Endodermal cell (in vitro differentiated cells): Measurements from ENCODE around the gene GLYAT. TPM values are rescaled to one million over a fixed set of nuclear protein-coding genes. Genes with fewer than 3 reads are reported as not detected.

Source experiments
- DNase-seq: peaks from one replicate; pipeline ENCODE4 v3.0.0-alpha.2; 2017
- H3K27ac ChIP-seq: 2 replicates; pipeline ENCODE4 v1.5.1; 2013; ENCODE audit warnings: mild to moderate bottlenecking, low read depth, low read length, moderate library complexity
- H3K27me3 ChIP-seq: 2 replicates; pipeline ENCODE4 v1.6.1; 2013; ENCODE audit warnings: mild to moderate bottlenecking, low read length, moderate library complexity; ENCODE audit not compliant: insufficient read depth, control insufficient read depth, poor library complexity, severe bottlenecking
- H3K36me3 ChIP-seq: 2 replicates; pipeline ENCODE4 v1.7.0; 2013; ENCODE audit warnings: mild to moderate bottlenecking, low read length, moderate library complexity; ENCODE audit not compliant: control insufficient read depth, insufficient read depth
- H3K4me1 ChIP-seq: one replicate; pipeline ENCODE4 v1.7.0; 2013; ENCODE audit warnings: low read length; ENCODE audit not compliant: control insufficient read depth, insufficient read depth
- H3K4me3 ChIP-seq: 2 replicates; pipeline ENCODE4 v1.5.1; 2013; ENCODE audit warnings: mild to moderate bottlenecking, low read length, moderate library complexity
- H3K9ac ChIP-seq: 2 replicates; pipeline ENCODE4 v1.6.1; 2013; ENCODE audit warnings: mild to moderate bottlenecking, low read length, moderate library complexity; ENCODE audit not compliant: poor library complexity, severe bottlenecking; ENCODE audit errors: extremely low read depth
- H3K9me3 ChIP-seq: 2 replicates; pipeline ENCODE4 v1.6.1; 2013; ENCODE audit warnings: mild to moderate bottlenecking, low read length, moderate library complexity; ENCODE audit not compliant: control insufficient read depth
- H3K27ac Mint-ChIP-seq: 2 replicates; pipeline ENCODE4 v1.8.0; 2020; ENCODE audit warnings: mixed read lengths
- H3K27me3 Mint-ChIP-seq: 2 replicates; pipeline ENCODE4 v1.8.0; 2021; ENCODE audit warnings: mild to moderate bottlenecking, mixed read lengths; ENCODE audit not compliant: insufficient read depth
- H3K36me3 Mint-ChIP-seq: 2 replicates; pipeline ENCODE4 v1.8.0; 2020; ENCODE audit warnings: low read depth, mixed read lengths
- H3K4me1 Mint-ChIP-seq: 2 replicates; pipeline ENCODE4 v1.8.0; 2020; ENCODE audit warnings: mixed read lengths
- H3K4me3 Mint-ChIP-seq: 2 replicates; pipeline ENCODE4 v1.8.0; 2020; ENCODE audit warnings: mild to moderate bottlenecking, moderate library complexity, mixed read lengths
- H3K9me3 Mint-ChIP-seq: 2 replicates; pipeline ENCODE4 v1.8.0; 2020; ENCODE audit warnings: mild to moderate bottlenecking, mixed read lengths
- CTCF ChIP-seq: fragments of 200-600 bp; sonication (generic); conservative IDR thresholded peaks from 2 replicates; pipeline ENCODE4 v1.5.0; 2021; ENCODE audit warnings: antibody characterized with exemption, mild to moderate bottlenecking
- WGBS, 2 experiments: methylation state at CpG; one replicate each; pipeline versions ENCODE4 v1.1.5 to v1.1.7; 2013; ENCODE audit warnings: missing lambda C conversion rate in 2 of 2, mixed read lengths in 1 of 2; ENCODE audit not compliant: insufficient coverage in 1 of 2, insufficient read length in 1 of 2; 5-methylcytosine and 5-hydroxymethylcytosine counted together
- long read RNA-seq, 4 experiments: library from polyadenylated mRNA in 2 of 4; library from RNA in 1 of 4; library from capped mRNA in 1 of 4; stranded (forward) in 3 of 4; unstranded in 1 of 4; transcript quantifications; one replicate each; pipeline ENCODE4 v2.0.0, GENCODE V29; 2020 to 2021; ENCODE audit warnings: inconsistent platforms in 1 of 4
- polyA plus RNA-seq, 2 experiments: library from polyadenylated mRNA; stranded (reverse); fragments of 50-300 nt; gene quantifications; one replicate each; pipeline ENCODE4 v1.2.3, GENCODE V29; 2013
- total RNA-seq, 2 donors: library from RNA; stranded (reverse); fragmentation: NEBNext Ultra II Directional in 1 of 2; extraction: Animal tissue kit (Norgen Biotek cat#: 25700) in 1 of 2; gene quantifications; 2 replicates in 1 of 2; 3 replicates in 1 of 2; pipeline ENCODE4 v1.2.1, GENCODE V29; 2021

GLYAT gene
- total RNA-seq: not detected
- polyA plus RNA-seq (2013, experiment 1 of 2): not detected
- polyA plus RNA-seq (2013, experiment 2 of 2): not detected
- long read RNA-seq, experiment 1: 0 reads
- long read RNA-seq, experiment 2: 0 reads
- long read RNA-seq, experiment 3: 0 reads
- long read RNA-seq, experiment 4: 0 reads

- H3K4me1 Mint-ChIP-seq: no peaks in the 10 kb centered on the region
- no peak within 1 kb of the TSS for H3K27ac Mint-ChIP-seq
- no peaks in the 10 kb centered on the region for H3K4me1 ChIP-seq
- no peaks in the 10 kb centered on the region for H3K36me3 ChIP-seq
- WGBS, 2 experiments: 78 to 79% methylated on average over 2 to 4 of the region's 4 CpGs
- H3K9me3 Mint-ChIP-seq: peaks cover 81% of the 10 kb centered on the region
- H3K9me3 ChIP-seq: peaks cover 54% of the 10 kb centered on the region
- H3K4me3 ChIP-seq: no peak within 1 kb of the TSS
- H3K27me3 ChIP-seq: no peaks in the 10 kb centered on the region
- no peak for DNase-seq
- no peaks in the 10 kb centered on the region for H3K27me3 Mint-ChIP-seq
- H3K27ac ChIP-seq: no peak within 1 kb of the TSS
- H3K9ac ChIP-seq: no peak within 1 kb of the TSS
- H3K36me3 Mint-ChIP-seq: no peaks in the 10 kb centered on the region
- TF ChIP-seq CTCF: no peak
- H3K4me3 Mint-ChIP-seq: no peak within 1 kb of the TSS
These were observed at the start of gene GLYAT for GRCh38 chr11:58731819-58732218. Gene GLYAT, minus strand, starts transcription at chr11:58731943. Its CDS starts 7,447 bp downstream, at chr11:58724496.

- no peaks in the 10 kb centered on the region for H3K27me3 Mint-ChIP-seq
- DNase-seq: no peak
These were observed 49.6 kb upstream of the GLYAT start for GRCh38 chr11:58781345-58781744.

GRCh38 chr11:58780578-58780977 is 48.8 kb upstream of the GLYAT start:
- H3K9me3 Mint-ChIP-seq: peaks cover 77% of the 10 kb centered on the region
- no peak overlapping the region for H3K4me3 ChIP-seq
- TF ChIP-seq CTCF: no peak
- no peaks in the 10 kb centered on the region for H3K27me3 ChIP-seq
- peaks cover 63% of the 10 kb centered on the region for H3K9me3 ChIP-seq
- H3K36me3 Mint-ChIP-seq: no peaks in the 10 kb centered on the region
- H3K4me1 Mint-ChIP-seq: no peaks in the 10 kb centered on the region
- DNase-seq: no peak
- H3K27ac Mint-ChIP-seq: no peak overlapping the region
- H3K36me3 ChIP-seq: no peaks in the 10 kb centered on the region
- 88 to 92% methylated on average over 2 to 3 of the region's 3 CpGs for WGBS, 2 experiments
- no peak overlapping the region for H3K4me3 Mint-ChIP-seq
- no peak overlapping the region for H3K27ac ChIP-seq
- H3K9ac ChIP-seq: no peak overlapping the region
- H3K27me3 Mint-ChIP-seq: no peaks in the 10 kb centered on the region
- no peaks in the 10 kb centered on the region for H3K4me1 ChIP-seq

More at GRCh38 chr11:58781345-58781744, 49.6 kb upstream of the GLYAT start:
- H3K9me3 Mint-ChIP-seq: peaks cover 76% of the 10 kb centered on the region
- no peaks in the 10 kb centered on the region for H3K36me3 Mint-ChIP-seq
- Histone ChIP-seq H3K36me3 (no peaks in the 10 kb centered on the region), H3K27ac (no peak overlapping the region), H3K9me3 (peaks cover 60% of the 10 kb centered on the region), H3K4me3 (no peak overlapping the region), H3K4me1 (no peaks in the 10 kb centered on the region), H3K9ac (no peak overlapping the region), H3K27me3 (no peaks in the 10 kb centered on the region)
- no peak for TF ChIP-seq CTCF
- no peak overlapping the region for H3K27ac Mint-ChIP-seq
- no peaks in the 10 kb centered on the region for H3K4me1 Mint-ChIP-seq
- no peak overlapping the region for H3K4me3 Mint-ChIP-seq
